IMR-90 (cell line): ENCODE results near the gene FBRSL1. TPM values are rescaled to one million over a fixed set of nuclear protein-coding genes. Genes with fewer than 3 reads are reported as not detected.

Source experiments
- ATAC-seq: fragments of 200-7000 bp; cut with Tn5 transposase; 2 replicates; pipeline ENCODE4 v1.9.1; 2020; ENCODE audit warnings: low read depth, mild to moderate bottlenecking, moderate library complexity
- BruUV-seq: library from RNA; stranded (reverse); fragments of 400-500 nt; replicated peaks from 2 replicates; lab custom pipeline; 2021; lab: Mats Ljungman, UMichigan
- CTCF ChIA-PET: fragments of 300-600 bp; formaldehyde crosslinking; extraction: SDS; loops from one replicate; lab custom pipeline; 2021; ENCODE audit warnings: antibody characterized with exemption; lab: Yijun Ruan, JAX
- POLR2A ChIA-PET: fragments of 300-600 bp; sonication (Branson Sonifier 250); formaldehyde crosslinking; loops from one replicate; lab custom pipeline; 2022; ENCODE audit warnings: antibody characterized with exemption; ENCODE audit not compliant: unreplicated experiment; lab: Charles Lee
- DNase-seq: peaks from one replicate; pipeline ENCODE4 v3.0.0; 2013
- H2AFZ ChIP-seq: replicated peaks from 2 replicates; pipeline ENCODE3; 2013; ENCODE audit warnings: low read length, mild to moderate bottlenecking; ENCODE audit not compliant: poor library complexity
- H2AK5ac ChIP-seq: 2 replicates; pipeline ENCODE4 v1.6.1; 2013; ENCODE audit warnings: low read depth, low read length, inconsistent platforms
- H2AK9ac ChIP-seq: replicated peaks from 2 replicates; pipeline ENCODE3; 2013; ENCODE audit warnings: mild to moderate bottlenecking, low read depth, low read length, moderate library complexity; ENCODE audit not compliant: poor library complexity
- H2BK120ac ChIP-seq: 2 replicates; pipeline ENCODE4 v1.6.1; 2013; ENCODE audit warnings: low read depth, low read length, inconsistent platforms
- H2BK15ac ChIP-seq: 3 replicates; pipeline ENCODE4 v1.6.1; 2013; ENCODE audit warnings: low read depth, low read length, inconsistent platforms
- H2BK20ac ChIP-seq: 2 replicates; pipeline ENCODE4 v1.6.1; 2013; ENCODE audit warnings: low read depth, mild to moderate bottlenecking, inconsistent platforms, low read length, moderate library complexity
- H2BK5ac ChIP-seq: 2 replicates; pipeline ENCODE4 v1.6.1; 2013; ENCODE audit warnings: mild to moderate bottlenecking, low read depth, low read length, inconsistent platforms; ENCODE audit not compliant: poor library complexity, severe bottlenecking
- H3K14ac ChIP-seq: replicated peaks from 2 replicates; pipeline ENCODE4 v1.6.1; 2013; ENCODE audit warnings: low read depth, low read length, inconsistent platforms
- H3K18ac ChIP-seq: 2 replicates; pipeline ENCODE4 v1.6.1; 2013; ENCODE audit warnings: low read depth, low read length, control low read depth
- H3K23ac ChIP-seq: 2 replicates; pipeline ENCODE4 v1.6.1; 2013; ENCODE audit warnings: low read depth, low read length, inconsistent platforms
- H3K27ac ChIP-seq: 2 replicates; pipeline ENCODE4 v1.5.1; 2013; ENCODE audit warnings: mild to moderate bottlenecking, control low read depth, low read length; ENCODE audit not compliant: insufficient read depth
- H3K27me3 ChIP-seq: 2 replicates; pipeline ENCODE4 v1.6.1; 2013; ENCODE audit warnings: low read length; ENCODE audit not compliant: control insufficient read depth, insufficient read depth
- H3K36me3 ChIP-seq: 2 replicates; pipeline ENCODE4 v1.6.1; 2013; ENCODE audit warnings: low read length, mixed read lengths; ENCODE audit not compliant: control insufficient read depth, insufficient read depth
- H3K4ac ChIP-seq: 2 replicates; pipeline ENCODE4 v1.6.1; 2013; ENCODE audit warnings: low read depth, low read length, inconsistent platforms
- H3K4me1 ChIP-seq: 2 replicates; pipeline ENCODE4 v1.6.1; 2013; ENCODE audit warnings: low read length, mixed read lengths; ENCODE audit not compliant: control insufficient read depth, insufficient read depth
- H3K4me2 ChIP-seq: 2 replicates; pipeline ENCODE4 v1.6.1; 2013; ENCODE audit warnings: low read depth, mild to moderate bottlenecking, control low read depth, low read length, moderate library complexity
- H3K4me3 ChIP-seq: 2 replicates; pipeline ENCODE4 v1.5.1; 2013; ENCODE audit warnings: low read depth, mild to moderate bottlenecking, control low read depth, low read length, moderate library complexity; ENCODE audit not compliant: insufficient read depth
- H3K56ac ChIP-seq: 2 replicates; pipeline ENCODE4 v1.6.1; 2013; ENCODE audit warnings: low read length, inconsistent platforms; ENCODE audit not compliant: insufficient read depth; ENCODE audit errors: extremely low read depth
- H3K79me1 ChIP-seq, 2 experiments: 2 replicates each; pipeline ENCODE4 v1.6.1; 2013; ENCODE audit warnings: low read length in 2 of 2, inconsistent platforms in 1 of 2, low read depth in 1 of 2
- H3K9ac ChIP-seq: 2 replicates; pipeline ENCODE4 v1.6.1; 2013; ENCODE audit warnings: low read depth, low read length, control low read depth
- H3K9me1 ChIP-seq: 2 replicates; pipeline ENCODE4 v1.6.1; 2013; ENCODE audit warnings: low read length, inconsistent platforms; ENCODE audit not compliant: insufficient read depth
- H3K9me3 ChIP-seq: 2 replicates; pipeline ENCODE4 v1.6.1; 2013; ENCODE audit warnings: low read length; ENCODE audit not compliant: control insufficient read depth, insufficient read depth
- H4K20me1 ChIP-seq: 2 replicates; pipeline ENCODE4 v1.6.1; 2013; ENCODE audit warnings: low read length, inconsistent platforms; ENCODE audit not compliant: insufficient read depth
- H4K5ac ChIP-seq: 2 replicates; pipeline ENCODE4 v1.6.1; 2013; ENCODE audit warnings: mild to moderate bottlenecking, low read depth, low read length, control low read depth
- H4K8ac ChIP-seq, 2 experiments: 2 replicates each; pipeline ENCODE4 v1.6.1; 2013; ENCODE audit warnings: low read depth in 2 of 2, low read length in 2 of 2, control low read depth in 1 of 2, inconsistent platforms in 1 of 2
- H4K91ac ChIP-seq: 2 replicates; pipeline ENCODE4 v1.6.1; 2013; ENCODE audit warnings: low read depth, low read length, inconsistent platforms; ENCODE audit not compliant: insufficient read depth
- POLR2A ChIP-seq: IDR thresholded peaks from 2 replicates; pipeline ENCODE4 v1.6.1; 2012; ENCODE audit warnings: mild to moderate bottlenecking, low read depth, low read length
- WGBS, 2 experiments: methylation state at CpG; one replicate each; pipeline versions ENCODE4 v1.1.5 to v1.1.7; 2013; ENCODE audit warnings: missing lambda C conversion rate in 2 of 2; ENCODE audit not compliant: insufficient read length in 1 of 2; ENCODE audit errors: extremely low coverage in 2 of 2; 5-methylcytosine and 5-hydroxymethylcytosine counted together
- dilution Hi-C: fragments of 300-500 bp; cut with HindIII; formaldehyde crosslinking; loops from one replicate; pipeline ENCODE4 v1.14.3; 2018; ENCODE audit warnings: low sequenced_read_pairs; ENCODE audit not compliant: unreplicated experiment
- in situ Hi-C: fragments of 300-500 bp; cut with MboI; formaldehyde crosslinking; loops from 3 replicates; pipeline ENCODE4 v1.14.3; 2019; ENCODE audit warnings: low sequenced_read_pairs, inconsistent platforms, mixed read lengths
- intact Hi-C: fragments of 100-400 bp; cut with micrococcal nuclease; formaldehyde crosslinking; loops from 2 replicates; pipeline ENCODE4 v1.10.0; 2022
- polyA plus RNA-seq, 3 experiments: library from polyadenylated mRNA; depleted of rRNA; stranded (reverse); fragments of >200 nt; gene quantifications; 2 replicates each; pipeline ENCODE4 v1.2.3, GENCODE V29; 2012; ENCODE audit warnings: low replicate concordance in 1 of 3
- total RNA-seq: library from RNA; depleted of rRNA; stranded (reverse); fragments of >200 nt; gene quantifications from 2 replicates; pipeline ENCODE4 v1.2.3, GENCODE V29; 2012
- TF ChIP-seq, protein P1 (sequence below): conservative IDR thresholded peaks from 2 replicates; pipeline ENCODE4 v1.5.1; 2012; ENCODE audit warnings: mild to moderate bottlenecking, low read depth, low read length, improper control_type of control experiment

Gene FBRSL1
- total and polyA plus RNA-seq, 2 of the 4 experiments (the other 2 are of a cell fraction): 0.36 to 10.8 TPM

DNA sequence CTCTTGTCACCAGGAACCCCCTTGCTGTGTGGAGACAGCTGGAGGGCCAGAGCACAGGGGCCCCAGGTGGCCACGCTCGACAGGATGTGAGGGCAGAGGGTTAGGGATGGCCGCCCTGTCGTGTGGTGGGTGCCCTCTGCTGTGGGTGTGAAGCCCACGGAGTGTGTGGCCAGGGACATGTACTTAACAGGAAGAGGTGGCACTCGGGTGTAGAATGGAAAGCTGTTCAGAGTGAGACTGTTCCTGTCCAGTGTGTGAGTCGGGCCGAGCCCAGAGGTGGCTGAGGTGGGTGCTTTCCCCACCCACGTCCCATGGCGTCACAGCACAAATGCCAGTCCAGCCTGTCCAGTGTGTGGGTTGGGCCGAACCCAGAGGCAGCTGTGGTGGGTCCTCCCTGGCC, 47.1 kb downstream of the FBRSL1 start:
- BruUV-seq: no TSS peak
- Histone ChIP-seq H4K5ac (no peak overlapping the region), H2BK120ac (no peak overlapping the region), H3K9me1 (peaks cover 12% of the 10 kb centered on the region), H3K4ac (no peak overlapping the region), H3K18ac (no peak overlapping the region), H2AFZ (no peak overlapping the region), H3K9ac (no peak overlapping the region), H3K23ac (no peak overlapping the region), H3K4me2 (no peak overlapping the region), H2BK5ac (no peak overlapping the region), H4K8ac (no peak overlapping the region), H4K91ac (no peak overlapping the region), H3K79me1 (peaks cover 0 to 6% of the 10 kb centered on the region in 2 experiments; a peak in 1 of 4 replicates), H3K27me3 (no peaks in the 10 kb centered on the region), H3K14ac (no peak overlapping the region), H2BK15ac (no peak overlapping the region), H3K36me3 (no peaks in the 10 kb centered on the region), H3K4me1 (no peaks in the 10 kb centered on the region), H2AK9ac (no peak overlapping the region), H3K9me3 (no peaks in the 10 kb centered on the region), H3K27ac (no peak overlapping the region), H2BK20ac (no peak overlapping the region), H3K56ac (no peak overlapping the region), H3K4me3 (no peak overlapping the region), H4K20me1 (no peaks in the 10 kb centered on the region; the same call in none of the 2 replicates), H2AK5ac (no peak overlapping the region)
- no peak for DNase-seq
- TF ChIP-seq POLR2A: no peak
- TF ChIP-seq, protein P1, sequence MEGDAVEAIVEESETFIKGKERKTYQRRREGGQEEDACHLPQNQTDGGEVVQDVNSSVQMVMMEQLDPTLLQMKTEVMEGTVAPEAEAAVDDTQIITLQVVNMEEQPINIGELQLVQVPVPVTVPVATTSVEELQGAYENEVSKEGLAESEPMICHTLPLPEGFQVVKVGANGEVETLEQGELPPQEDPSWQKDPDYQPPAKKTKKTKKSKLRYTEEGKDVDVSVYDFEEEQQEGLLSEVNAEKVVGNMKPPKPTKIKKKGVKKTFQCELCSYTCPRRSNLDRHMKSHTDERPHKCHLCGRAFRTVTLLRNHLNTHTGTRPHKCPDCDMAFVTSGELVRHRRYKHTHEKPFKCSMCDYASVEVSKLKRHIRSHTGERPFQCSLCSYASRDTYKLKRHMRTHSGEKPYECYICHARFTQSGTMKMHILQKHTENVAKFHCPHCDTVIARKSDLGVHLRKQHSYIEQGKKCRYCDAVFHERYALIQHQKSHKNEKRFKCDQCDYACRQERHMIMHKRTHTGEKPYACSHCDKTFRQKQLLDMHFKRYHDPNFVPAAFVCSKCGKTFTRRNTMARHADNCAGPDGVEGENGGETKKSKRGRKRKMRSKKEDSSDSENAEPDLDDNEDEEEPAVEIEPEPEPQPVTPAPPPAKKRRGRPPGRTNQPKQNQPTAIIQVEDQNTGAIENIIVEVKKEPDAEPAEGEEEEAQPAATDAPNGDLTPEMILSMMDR: no peak
- 94% methylated on average over 11 of the region's 11 CpGs; no CpG with 5 or more reads in 1 of the 2 experiments for WGBS, 2 experiments
- intact Hi-C loops (no loop called here), in situ Hi-C loops (no loop called here), dilution Hi-C loops (no loop called here)
- ATAC-seq: no peak
- POLR2A ChIA-PET: no interaction called here
- CTCF ChIA-PET: no interaction called here
